ENCODE measurements around the gene CNTRL. TPM values are rescaled to one million over a fixed set of nuclear protein-coding genes. Genes with fewer than 3 reads are reported as not detected.
"Not testable (repeated sequence)": the region's sequence is repeated elsewhere in the genome, so short reads cannot be mapped to it uniquely, and the experiment has no call there.

The CNTRL gene
- total and polyA plus RNA-seq, 10 donors: 15.8 to 63.0 (median 48.9) TPM

DNA sequence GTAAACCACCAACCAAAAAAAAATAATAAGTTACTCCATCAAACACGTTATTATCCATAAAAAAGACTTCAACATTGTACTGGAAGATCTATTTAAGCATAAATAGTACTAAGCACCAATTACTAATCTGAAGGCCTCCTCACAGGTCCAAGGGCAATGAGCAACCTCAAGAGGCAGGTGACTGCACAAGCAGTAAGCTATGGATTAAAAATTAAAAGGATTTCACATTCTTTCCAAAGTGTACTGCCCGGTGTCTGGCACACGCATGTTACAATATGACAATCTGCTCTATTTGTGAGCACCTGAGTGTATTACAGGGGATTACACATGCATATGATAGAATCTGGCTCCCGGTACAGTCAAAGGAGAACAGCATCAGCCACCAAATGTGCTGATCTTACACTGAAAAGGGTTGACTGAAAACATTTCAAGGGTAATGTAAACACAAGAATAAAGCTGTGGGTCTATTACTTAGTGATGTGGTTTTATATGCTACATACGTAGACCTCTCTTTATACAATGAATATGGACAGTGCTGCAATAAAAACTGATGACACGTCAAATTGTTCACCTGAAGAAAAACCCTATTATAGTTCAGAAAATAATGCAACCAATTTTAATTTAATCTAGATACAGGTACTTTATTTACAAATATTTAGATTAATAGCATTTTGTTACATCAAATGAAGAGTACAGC lies 104.1 kb downstream of the CNTRL start:
- Histone ChIP-seq H3K27me3 (replicated peaks in 1 of 7) (no peaks in the 10 kb centered on the region), H3K9me3 (no peaks in the 10 kb centered on the region), H3K36me3 (peaks cover 0 to 99% (median 59%) of the 10 kb centered on the region in 6 donors), H3K27ac (peak overlapping the region in 1 of 8 donors; percentile 10), H3K4me1 (peaks cover 6 to 39% (median 19%) of the 10 kb centered on the region in 6 donors), H3K4me3 (no peak overlapping the region)
- intact Hi-C loops (cut with DNase I; ENCODE audit: low total_unique reads): no loop called here
- 85 to 94% (median 91%) methylated on average over 6 of the region's 6 CpGs for WGBS, 5 donors
- DNase-seq: no peak
- TF ChIP-seq, protein P1, sequence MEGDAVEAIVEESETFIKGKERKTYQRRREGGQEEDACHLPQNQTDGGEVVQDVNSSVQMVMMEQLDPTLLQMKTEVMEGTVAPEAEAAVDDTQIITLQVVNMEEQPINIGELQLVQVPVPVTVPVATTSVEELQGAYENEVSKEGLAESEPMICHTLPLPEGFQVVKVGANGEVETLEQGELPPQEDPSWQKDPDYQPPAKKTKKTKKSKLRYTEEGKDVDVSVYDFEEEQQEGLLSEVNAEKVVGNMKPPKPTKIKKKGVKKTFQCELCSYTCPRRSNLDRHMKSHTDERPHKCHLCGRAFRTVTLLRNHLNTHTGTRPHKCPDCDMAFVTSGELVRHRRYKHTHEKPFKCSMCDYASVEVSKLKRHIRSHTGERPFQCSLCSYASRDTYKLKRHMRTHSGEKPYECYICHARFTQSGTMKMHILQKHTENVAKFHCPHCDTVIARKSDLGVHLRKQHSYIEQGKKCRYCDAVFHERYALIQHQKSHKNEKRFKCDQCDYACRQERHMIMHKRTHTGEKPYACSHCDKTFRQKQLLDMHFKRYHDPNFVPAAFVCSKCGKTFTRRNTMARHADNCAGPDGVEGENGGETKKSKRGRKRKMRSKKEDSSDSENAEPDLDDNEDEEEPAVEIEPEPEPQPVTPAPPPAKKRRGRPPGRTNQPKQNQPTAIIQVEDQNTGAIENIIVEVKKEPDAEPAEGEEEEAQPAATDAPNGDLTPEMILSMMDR (IDR thresholded peaks at IDR 0.05 in 8 of 11, conservative IDR thresholded peaks at IDR 0.05 in 3 of 11): no peak
- TF ChIP-seq POLR2AphosphoS5 (IDR thresholded peaks at IDR 0.05) (peak in 1 of 3 donors; percentile 32), POLR2A (IDR thresholded peaks at IDR 0.05) (no peak)

- intact Hi-C loops (cut with DNase I; ENCODE audit: low total_unique reads); DNase-seq; H3K4me3 ChIP-seq; H3K27ac ChIP-seq; H3K9me3 ChIP-seq; H3K27me3 ChIP-seq (replicated peaks in 1 of 7): not testable (repeated sequence)
- WGBS, 5 donors: 85 to 100% (median 94%) methylated on average over 1 of the region's 1 CpG
- Histone ChIP-seq H3K36me3 (peaks cover 0 to 99% (median 56%) of the 10 kb centered on the region in 6 donors), H3K4me1 (peaks cover 10 to 44% (median 24%) of the 10 kb centered on the region in 6 donors)
These were observed 104.6 kb downstream of the CNTRL start for GRCh38 chr9:121179373-121179721.

GRCh38 chr9:121179930-121180681 lies 105.4 kb downstream of the CNTRL start:
- DNase-seq: no peak
- H3K27me3 ChIP-seq (replicated peaks in 1 of 7): no peaks in the 10 kb centered on the region
- H3K36me3 ChIP-seq: peaks cover 0 to 94% (median 52%) of the 10 kb centered on the region in 6 donors
- H3K4me3 ChIP-seq: no peak overlapping the region
- peaks cover 14 to 52% (median 31%) of the 10 kb centered on the region in 6 donors for H3K4me1 ChIP-seq
- TF ChIP-seq, protein P1 (IDR thresholded peaks at IDR 0.05 in 8 of 11, conservative IDR thresholded peaks at IDR 0.05 in 3 of 11): no peak
- no peak for TF ChIP-seq POLR2AphosphoS5 (IDR thresholded peaks at IDR 0.05)
- TF ChIP-seq POLR2A (IDR thresholded peaks at IDR 0.05): no peak
- no peaks in the 10 kb centered on the region for H3K9me3 ChIP-seq
- peak overlapping the region in 2 of 8 donors; percentile 2 to 5 for H3K27ac ChIP-seq
- WGBS, 5 donors: 78 to 88% (median 82%) methylated on average over 3 of the region's 3 CpGs
- intact Hi-C loops (cut with DNase I; ENCODE audit: low total_unique reads): no loop called here

GRCh38 chr9:121182101-121182836 lies 107.5 kb downstream of the CNTRL start:
- Histone ChIP-seq H3K9me3 (no peaks in the 10 kb centered on the region), H3K27ac (peak overlapping the region in 4 of 8 donors; percentile 9 to 75 (median 40)), H3K27me3 (replicated peaks in 1 of 7) (no peaks in the 10 kb centered on the region), H3K4me3 (no peak overlapping the region), H3K36me3 (peaks cover 0 to 91% (median 46%) of the 10 kb centered on the region in 6 donors), H3K4me1 (peaks cover 24 to 73% (median 49%) of the 10 kb centered on the region in 6 donors)
- DNase-seq: no peak
- intact Hi-C loops (cut with DNase I; ENCODE audit: low total_unique reads): no loop called here
- 81 to 88% (median 83%) methylated on average over 3 of the region's 3 CpGs for WGBS, 5 donors
- no peak for TF ChIP-seq POLR2AphosphoS5 (IDR thresholded peaks at IDR 0.05)
- TF ChIP-seq, protein P1 (IDR thresholded peaks at IDR 0.05 in 8 of 11, conservative IDR thresholded peaks at IDR 0.05 in 3 of 11): no peak
- TF ChIP-seq POLR2A (IDR thresholded peaks at IDR 0.05): no peak
